HG02678 (cell line): ENCODE measurements around the gene PIK3C2G.
"Not testable (repeated sequence)": the region's sequence is repeated elsewhere in the genome, so short reads cannot be mapped to it uniquely, and the experiment has no call there.

ENCODE experiments used
- ATAC-seq: cut with Tn5 transposase; IDR thresholded peaks from one replicate; pipeline ENCODE4 v1.9.1; 2021; ENCODE audit warnings: mild to moderate bottlenecking, moderate library complexity; ENCODE audit not compliant: unreplicated experiment

Gene PIK3C2G, protein sequence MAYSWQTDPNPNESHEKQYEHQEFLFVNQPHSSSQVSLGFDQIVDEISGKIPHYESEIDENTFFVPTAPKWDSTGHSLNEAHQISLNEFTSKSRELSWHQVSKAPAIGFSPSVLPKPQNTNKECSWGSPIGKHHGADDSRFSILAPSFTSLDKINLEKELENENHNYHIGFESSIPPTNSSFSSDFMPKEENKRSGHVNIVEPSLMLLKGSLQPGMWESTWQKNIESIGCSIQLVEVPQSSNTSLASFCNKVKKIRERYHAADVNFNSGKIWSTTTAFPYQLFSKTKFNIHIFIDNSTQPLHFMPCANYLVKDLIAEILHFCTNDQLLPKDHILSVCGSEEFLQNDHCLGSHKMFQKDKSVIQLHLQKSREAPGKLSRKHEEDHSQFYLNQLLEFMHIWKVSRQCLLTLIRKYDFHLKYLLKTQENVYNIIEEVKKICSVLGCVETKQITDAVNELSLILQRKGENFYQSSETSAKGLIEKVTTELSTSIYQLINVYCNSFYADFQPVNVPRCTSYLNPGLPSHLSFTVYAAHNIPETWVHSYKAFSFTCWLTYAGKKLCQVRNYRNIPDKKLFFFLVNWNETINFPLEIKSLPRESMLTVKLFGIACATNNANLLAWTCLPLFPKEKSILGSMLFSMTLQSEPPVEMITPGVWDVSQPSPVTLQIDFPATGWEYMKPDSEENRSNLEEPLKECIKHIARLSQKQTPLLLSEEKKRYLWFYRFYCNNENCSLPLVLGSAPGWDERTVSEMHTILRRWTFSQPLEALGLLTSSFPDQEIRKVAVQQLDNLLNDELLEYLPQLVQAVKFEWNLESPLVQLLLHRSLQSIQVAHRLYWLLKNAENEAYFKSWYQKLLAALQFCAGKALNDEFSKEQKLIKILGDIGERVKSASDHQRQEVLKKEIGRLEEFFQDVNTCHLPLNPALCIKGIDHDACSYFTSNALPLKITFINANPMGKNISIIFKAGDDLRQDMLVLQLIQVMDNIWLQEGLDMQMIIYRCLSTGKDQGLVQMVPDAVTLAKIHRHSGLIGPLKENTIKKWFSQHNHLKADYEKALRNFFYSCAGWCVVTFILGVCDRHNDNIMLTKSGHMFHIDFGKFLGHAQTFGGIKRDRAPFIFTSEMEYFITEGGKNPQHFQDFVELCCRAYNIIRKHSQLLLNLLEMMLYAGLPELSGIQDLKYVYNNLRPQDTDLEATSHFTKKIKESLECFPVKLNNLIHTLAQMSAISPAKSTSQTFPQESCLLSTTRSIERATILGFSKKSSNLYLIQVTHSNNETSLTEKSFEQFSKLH (N-terminal part only)

DNA sequence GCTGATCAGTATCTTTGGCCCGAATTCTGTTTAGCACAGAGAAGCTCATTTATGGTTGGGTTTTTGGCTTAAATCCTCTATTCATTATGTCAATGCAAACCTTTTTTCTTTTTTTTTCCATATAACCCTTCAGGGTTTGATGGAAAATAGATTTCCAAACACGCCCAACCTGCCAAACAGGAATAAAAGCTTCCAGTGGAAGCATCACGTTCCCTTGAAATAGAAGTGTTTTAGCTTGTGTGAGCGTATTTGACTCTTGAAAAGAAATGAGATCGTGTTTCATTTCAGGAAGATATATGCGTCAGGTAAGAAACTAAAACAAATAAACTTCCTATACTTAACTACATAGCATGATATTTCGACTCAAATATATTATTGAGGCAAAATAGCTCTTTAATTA, at the start of gene PIK3C2G:
Gene PIK3C2G, plus strand, starts transcription at position 246 of the 400 bp plus-strand sequence. CDS start 20,564 bp downstream, outside the sequence.
- no peak for ATAC-seq

DNA sequence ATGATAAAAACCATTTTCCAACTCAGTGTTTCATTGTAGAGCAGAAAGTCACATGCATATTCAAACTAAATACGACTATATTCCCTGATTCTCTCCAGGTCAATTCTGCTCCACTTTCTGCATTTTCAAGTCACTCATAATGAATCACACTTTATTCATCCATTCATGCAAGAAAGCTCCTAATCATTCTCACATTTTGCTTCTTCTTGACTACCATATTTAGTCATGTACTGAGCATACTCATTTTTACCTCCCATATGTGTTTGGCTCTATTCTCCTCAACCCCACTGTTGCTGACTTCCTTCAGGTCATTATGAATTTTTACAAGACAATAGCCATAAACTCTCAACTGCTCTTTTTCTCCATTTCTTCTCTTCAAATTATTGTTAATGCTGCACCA, 43.4 kb upstream of the PIK3C2G start:
- no peak for ATAC-seq

DNA sequence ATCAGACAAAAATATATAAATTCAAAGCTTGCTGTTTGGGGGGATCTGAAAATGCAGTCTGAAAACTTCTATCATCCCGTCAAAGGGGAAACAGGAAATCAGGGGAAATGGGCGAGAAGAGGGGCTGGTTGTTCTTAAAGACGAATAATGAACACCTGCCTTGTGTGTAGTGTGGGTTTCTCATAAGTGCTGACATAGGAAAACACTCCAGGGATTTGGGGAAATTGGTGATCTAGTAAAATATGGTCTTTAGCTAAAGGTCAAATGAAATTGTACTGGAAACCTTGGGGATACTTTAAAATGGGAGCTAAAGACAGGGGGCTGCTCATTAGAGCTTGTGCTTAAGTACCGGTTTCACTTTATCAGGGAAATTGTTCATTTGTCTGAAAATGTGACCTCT, 39.6 kb upstream of the PIK3C2G start:
- no peak for ATAC-seq

DNA sequence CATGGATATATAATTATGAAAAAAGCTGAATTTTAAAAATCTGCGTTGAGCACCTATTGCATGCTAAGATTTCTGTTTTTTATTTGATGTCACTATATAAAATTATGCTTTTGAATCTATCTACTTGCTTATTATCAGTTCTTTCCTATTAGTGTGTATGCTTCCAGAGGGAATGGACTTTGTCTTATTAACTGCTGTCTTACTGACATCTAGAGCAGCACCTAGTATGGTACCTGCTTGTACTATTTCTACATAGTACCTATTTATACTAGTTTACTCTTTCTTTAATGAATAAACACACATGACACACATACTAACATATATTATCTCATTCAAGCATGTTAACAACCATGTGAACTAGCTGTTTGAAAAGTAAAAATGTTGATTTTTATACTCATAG, 38.6 kb upstream of the PIK3C2G start:
- ATAC-seq: no peak

GRCh38 chr12:18224745-18225144, 36.6 kb upstream of the PIK3C2G start:
- no peak for ATAC-seq

DNA sequence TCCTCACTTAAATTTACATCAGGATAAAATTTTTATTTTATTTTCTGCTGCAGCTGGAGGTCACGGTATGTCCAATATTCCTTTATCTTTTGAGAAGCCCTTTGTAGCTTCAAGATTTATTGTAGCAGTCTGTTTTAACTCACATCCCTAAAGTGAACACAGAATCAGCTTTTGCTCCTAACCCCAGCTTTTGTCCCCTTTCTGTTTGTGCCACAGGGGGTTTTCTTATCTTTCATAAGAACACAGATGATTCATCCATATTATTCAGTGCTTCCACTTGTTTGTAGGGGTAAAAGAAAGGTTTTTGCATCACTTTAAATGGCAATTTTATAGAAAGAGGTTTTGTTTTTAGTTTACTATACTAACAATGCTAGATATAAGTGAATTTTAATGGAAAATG, 21.8 kb upstream of the PIK3C2G start:
- ATAC-seq: no peak

DNA sequence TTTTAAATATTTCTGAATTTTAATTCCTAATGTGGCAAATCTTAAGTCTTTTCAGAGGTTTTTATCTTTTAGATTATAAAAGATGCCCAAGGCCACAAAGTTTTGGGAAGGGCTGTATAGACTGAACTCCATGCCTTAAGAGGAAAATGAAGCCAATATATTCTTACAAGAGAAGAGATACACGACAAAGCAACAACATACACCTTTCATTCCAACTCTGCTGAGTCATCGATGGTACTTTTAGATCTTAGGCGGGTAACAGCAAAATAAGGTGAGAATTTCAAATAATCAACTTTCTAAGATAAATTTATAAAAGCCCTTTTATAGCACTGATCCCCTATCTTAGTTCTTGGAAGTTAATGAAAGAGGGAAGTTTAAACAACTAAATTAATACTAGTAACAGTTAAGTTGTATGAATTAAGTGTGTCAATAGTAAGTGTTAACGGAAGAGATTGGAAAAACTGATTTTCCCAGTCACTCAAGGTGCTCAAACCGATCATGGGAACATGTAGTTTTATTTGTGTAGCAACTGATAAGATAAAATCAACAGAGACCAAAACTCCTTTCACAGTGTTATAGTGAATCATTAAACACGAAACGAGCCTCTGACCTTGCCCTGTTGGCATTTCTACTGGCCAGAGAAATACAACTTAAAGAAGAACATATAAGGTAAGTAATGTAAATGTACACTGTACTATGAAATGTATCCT, 18.8 kb upstream of the PIK3C2G start:
- no peak for ATAC-seq

DNA sequence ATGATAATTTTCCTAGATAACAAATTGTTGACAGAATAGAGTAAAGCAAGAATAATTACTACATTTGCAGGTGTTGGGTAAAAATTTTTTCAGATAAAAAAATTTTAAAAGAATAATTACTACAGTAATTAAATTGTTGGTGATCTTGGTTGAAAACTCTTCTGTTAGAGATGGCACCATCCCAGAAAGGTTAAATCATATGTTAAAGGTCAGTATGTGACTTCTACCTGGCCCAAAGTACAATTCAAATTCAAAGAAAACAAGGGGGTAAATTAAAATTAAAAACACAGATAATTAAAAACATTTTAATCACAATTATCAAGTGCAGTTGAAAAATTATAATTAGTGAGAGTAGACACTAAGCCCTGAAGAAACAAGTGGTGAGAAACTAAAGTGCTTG, 18.1 kb upstream of the PIK3C2G start:
- no peak for ATAC-seq

DNA sequence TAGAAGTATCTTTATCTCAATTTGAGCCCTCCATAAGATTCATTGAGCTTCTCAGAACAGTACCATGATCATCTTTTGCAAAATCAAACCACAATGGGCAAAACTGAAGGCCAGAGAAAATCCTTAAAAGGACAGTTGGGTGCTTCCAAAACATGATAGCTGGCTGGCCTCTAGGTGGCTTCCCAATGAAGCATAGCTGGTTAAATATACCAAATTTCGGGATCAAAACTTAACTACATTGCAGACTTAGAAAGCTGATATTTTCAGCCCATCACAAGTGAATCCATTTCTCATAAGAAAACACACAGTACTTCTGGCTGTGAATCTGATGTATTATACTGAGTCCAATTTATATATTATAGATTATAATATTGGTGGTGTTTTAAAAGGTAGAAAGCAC, 15.3 kb upstream of the PIK3C2G start:
- ATAC-seq: no peak

- no peak for ATAC-seq
These were observed 10.9 kb upstream of the PIK3C2G start for GRCh38 chr12:18250313-18250916.

GRCh38 chr12:18254081-18254480, 7.2 kb upstream of the PIK3C2G start:
- no peak for ATAC-seq

- not testable (repeated sequence) for ATAC-seq
These were observed 6.3 kb upstream of the PIK3C2G start for GRCh38 chr12:18255004-18255403.

- ATAC-seq: no peak
These were observed 4.1 kb upstream of the PIK3C2G start for GRCh38 chr12:18257251-18257650.

- ATAC-seq: no peak
These were observed 2.4 kb upstream of the PIK3C2G start for GRCh38 chr12:18258929-18259328.

DNA sequence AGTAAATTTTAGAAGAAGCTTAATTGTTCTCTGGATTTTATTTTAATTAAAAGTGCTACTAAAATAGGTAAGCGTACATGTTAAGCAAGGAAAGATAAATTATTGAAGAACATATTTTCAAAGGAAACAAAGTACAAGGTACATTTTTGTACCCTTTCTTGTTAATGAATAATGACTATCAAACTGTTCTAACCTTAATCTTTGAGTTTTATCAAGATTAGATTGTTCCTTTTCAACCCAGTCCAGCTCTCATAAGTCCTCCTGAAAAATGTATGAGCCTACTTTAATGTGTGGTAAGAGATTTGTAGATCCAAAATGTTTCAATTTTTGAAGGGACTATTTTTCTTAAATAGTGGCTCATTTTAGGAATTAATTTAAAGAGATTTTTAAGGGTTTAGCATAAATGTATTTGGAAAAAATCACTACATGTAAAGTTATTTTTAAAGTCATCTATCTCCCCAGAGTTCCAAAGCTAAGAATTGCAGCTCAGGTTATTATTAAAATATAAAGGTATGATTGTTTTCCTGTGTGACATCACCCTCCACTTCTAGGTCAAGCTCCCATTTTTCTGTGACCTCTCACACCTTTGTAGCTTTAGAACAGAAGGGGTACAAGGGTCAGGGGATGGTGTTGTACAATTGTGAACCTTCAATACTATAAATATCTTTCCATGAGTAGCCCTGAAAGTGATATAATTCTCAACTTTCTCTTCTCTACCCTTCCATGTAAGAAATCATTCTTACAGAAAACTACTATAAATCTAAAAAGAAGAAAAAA, 1.2 kb upstream of the PIK3C2G start:
- no peak for ATAC-seq

DNA sequence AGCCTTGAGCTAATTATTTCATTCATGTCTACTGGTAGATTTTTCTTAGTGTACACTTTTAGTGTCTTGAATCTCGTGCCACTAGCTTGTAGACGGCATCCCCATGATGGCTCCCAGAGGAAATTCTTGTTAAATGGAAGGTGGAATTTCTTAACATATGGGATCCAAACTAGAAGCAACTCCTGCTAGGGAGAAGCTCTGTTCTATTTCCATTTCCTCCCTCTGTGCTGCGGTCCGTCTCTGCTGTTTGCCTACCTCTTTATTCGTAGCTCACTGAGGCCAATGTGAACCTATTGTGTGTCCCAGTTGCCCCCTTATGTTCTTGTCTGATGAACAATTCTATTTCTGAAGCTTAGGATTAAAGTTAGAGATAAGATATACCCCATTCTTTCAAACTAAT, 588 bp downstream of the PIK3C2G start:
- no peak for ATAC-seq

- no peak for ATAC-seq
These were observed 1.2 kb downstream of the PIK3C2G start for GRCh38 chr12:18262514-18262913.

DNA sequence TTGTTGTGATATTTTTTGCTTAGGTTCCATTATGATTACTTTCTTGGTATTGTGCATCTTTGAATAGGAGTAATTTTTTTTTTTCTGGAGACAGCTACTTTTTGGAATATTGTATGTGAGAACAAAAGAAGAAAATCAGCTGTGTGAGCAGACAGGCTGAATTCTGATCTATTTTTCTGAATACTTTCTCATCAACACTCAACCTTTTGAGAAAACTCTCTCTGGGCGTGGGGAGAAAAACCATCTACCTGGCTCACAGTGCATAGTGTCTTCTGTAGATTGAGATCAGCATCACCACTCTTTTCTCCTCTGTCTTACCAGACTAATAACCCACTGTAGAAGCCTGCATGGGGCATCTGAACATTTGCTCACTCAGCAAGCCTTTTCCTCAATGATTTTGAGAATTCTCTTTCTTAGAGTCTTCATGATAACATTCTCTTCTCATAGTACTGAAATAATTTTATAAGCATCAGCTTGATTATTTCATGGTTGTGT, 3.3 kb downstream of the PIK3C2G start:
- ATAC-seq: no peak

GRCh38 chr12:18267427-18268099, 6.2 kb downstream of the PIK3C2G start:
- ATAC-seq: no peak
